T-cell (primary cell): ENCODE data around the gene TIMP2. TPM values are rescaled to one million over a fixed set of nuclear protein-coding genes. Genes with fewer than 3 reads are reported as not detected.

Experiments
- ATAC-seq, 4 experiments: fragments of 200-7000 bp in 3 of 4; fragments of 150-1000 bp in 1 of 4; cut with Tn5 transposase; replicated peaks in 1 of 4; 1 replicate in 3 of 4; 2 replicates in 1 of 4; pipeline ENCODE4 v1.10.0; 2021; ENCODE audit warnings: moderate library complexity in 3 of 4, mild to moderate bottlenecking in 2 of 4, moderate number of reproducible peaks in 1 of 4
- CTCF ChIA-PET, 2 donors: fragments of 300-600 bp; sonication (Branson Sonifier 250); formaldehyde crosslinking; loops; one replicate each; lab custom pipeline; 2022; ENCODE audit warnings: antibody characterized with exemption in 2 of 2; lab: Charles Lee
- POLR2A ChIA-PET, 2 donors: fragments of 300-600 bp; sonication (Branson Sonifier 250); formaldehyde crosslinking; loops; one replicate each; lab custom pipeline; 2022; ENCODE audit warnings: antibody characterized with exemption in 2 of 2; lab: Charles Lee
- DNase-seq, 35 experiments: peaks; one replicate each; pipeline versions ENCODE4 v3.0.0 to v3.0.0-alpha.2; 2013 to 2023
- H3K27ac ChIP-seq: one replicate; pipeline ENCODE4 v1.5.1; 2013; ENCODE audit warnings: low read length
- H3K27me3 ChIP-seq, 2 experiments: replicated peaks in 1 of 2; 1 replicate in 1 of 2; 2 replicates in 1 of 2; pipeline versions ENCODE4 v1.6.1 to v1.7.0; 2013; ENCODE audit warnings: low read length in 1 of 2, mixed read lengths in 1 of 2; ENCODE audit not compliant: control insufficient read depth in 2 of 2, insufficient read depth in 2 of 2; ENCODE audit errors: extremely low read depth in 1 of 2
- H3K36me3 ChIP-seq, 2 donors: 1 replicate in 1 of 2; 2 replicates in 1 of 2; pipeline versions ENCODE4 v1.6.1 to v1.7.0; 2013; ENCODE audit warnings: low read length in 1 of 2; ENCODE audit not compliant: control insufficient read depth in 2 of 2, insufficient read depth in 1 of 2; ENCODE audit errors: extremely low read depth in 1 of 2
- H3K4me1 ChIP-seq, 2 experiments: 1 replicate in 1 of 2; 2 replicates in 1 of 2; pipeline versions ENCODE4 v1.6.1 to v1.7.0; 2013; ENCODE audit warnings: low read length in 2 of 2, mixed read lengths in 1 of 2; ENCODE audit not compliant: insufficient read depth in 2 of 2, control insufficient read depth in 1 of 2; ENCODE audit errors: extremely low read depth in 1 of 2
- H3K4me3 ChIP-seq, 2 donors: 1 replicate in 1 of 2; 2 replicates in 1 of 2; pipeline versions ENCODE4 v1.5.1 to v1.7.0; 2013; ENCODE audit warnings: mild to moderate bottlenecking in 2 of 2, low read length in 1 of 2, moderate library complexity in 1 of 2; ENCODE audit not compliant: control insufficient read depth in 1 of 2; ENCODE audit errors: extremely low read depth in 1 of 2
- H3K9me3 ChIP-seq: 2 replicates; pipeline ENCODE4 v1.7.0; 2013
- H3K27ac Mint-ChIP-seq, 2 donors: one replicate each; pipeline ENCODE4 v1.8.0; 2020 to 2021; ENCODE audit warnings: mild to moderate bottlenecking in 2 of 2, mixed read lengths in 2 of 2
- H3K27me3 Mint-ChIP-seq, 2 donors: one replicate each; pipeline ENCODE4 v1.8.0; 2021 to 2022; ENCODE audit warnings: mixed read lengths in 2 of 2
- H3K36me3 Mint-ChIP-seq: one replicate; pipeline ENCODE4 v1.8.0; 2021; ENCODE audit warnings: mixed read lengths
- H3K4me1 Mint-ChIP-seq, 3 donors: one replicate each; pipeline ENCODE4 v1.8.0; 2020 to 2022; ENCODE audit warnings: mixed read lengths in 3 of 3, mild to moderate bottlenecking in 1 of 3
- H3K4me3 Mint-ChIP-seq, 3 donors: one replicate each; pipeline ENCODE4 v1.8.0; 2020 to 2022; ENCODE audit warnings: mild to moderate bottlenecking in 3 of 3, mixed read lengths in 3 of 3, moderate library complexity in 3 of 3
- H3K9me3 Mint-ChIP-seq, 3 donors: one replicate each; pipeline ENCODE4 v1.8.0; 2020 to 2022; ENCODE audit warnings: mixed read lengths in 3 of 3
- WGBS: methylation state at CpG from one replicate; pipeline ENCODE4 v1.1.5; 2013; ENCODE audit warnings: missing lambda C conversion rate; ENCODE audit not compliant: insufficient coverage; 5-methylcytosine and 5-hydroxymethylcytosine counted together
- total RNA-seq, 35 experiments: library from RNA in 6 of 35; stranded (reverse) in 6 of 35; fragments of 120-200 nt in 1 of 35; gene quantifications; one replicate each; pipeline versions ENCODE4 v1.2.1 to v1.2.4 and lab custom pipeline; 2013 to 2026

TIMP2 gene
- total RNA-seq, 5 donors from 2014 or later (not counting 1 experiment from before 2014, with no cell fraction given) = 5.1 to 6.7 (median 6.5) TPM

GRCh38 chr17:78895322-78895721, 29.9 kb downstream of the TIMP2 start:
- CTCF ChIA-PET = no interaction called here
- Mint-ChIP-seq H3K4me3 (no peak overlapping the region), H3K9me3 (no peaks in the 10 kb centered on the region), H3K27ac (no peak overlapping the region), H3K4me1 (peaks cover 23 to 24% (median 23%) of the 10 kb centered on the region in 3 donors), H3K27me3 (no peaks in the 10 kb centered on the region), H3K36me3 (no peaks in the 10 kb centered on the region)
- Histone ChIP-seq H3K4me3 (no peak overlapping the region), H3K36me3 (peaks cover 0 to 5% of the 10 kb centered on the region in 2 donors), H3K27me3 (peaks cover 0 to 24% of the 10 kb centered on the region in 2 experiments), H3K27ac (no peak overlapping the region), H3K9me3 (no peaks in the 10 kb centered on the region), H3K4me1 (peaks cover 2 to 20% of the 10 kb centered on the region in 2 experiments)
- ATAC-seq = no peak
- no CpG with 5 or more reads among the region's 5 CpGs for WGBS
- no peak for DNase-seq
- POLR2A ChIA-PET = no interaction called here

GRCh38 chr17:78893684-78894083, 31.5 kb downstream of the TIMP2 start:
- Mint-ChIP-seq H3K4me3 (no peak overlapping the region), H3K36me3 (no peaks in the 10 kb centered on the region), H3K9me3 (no peaks in the 10 kb centered on the region), H3K4me1 (peaks cover 34 to 38% (median 35%) of the 10 kb centered on the region in 3 donors), H3K27ac (no peak overlapping the region), H3K27me3 (no peaks in the 10 kb centered on the region)
- 78% methylated on average over 4 of the region's 4 CpGs for WGBS
- Histone ChIP-seq H3K4me3 (no peak overlapping the region), H3K27me3 (peaks cover 0 to 19% of the 10 kb centered on the region in 2 experiments), H3K4me1 (peaks cover 4 to 36% of the 10 kb centered on the region in 2 experiments), H3K27ac (no peak overlapping the region), H3K9me3 (no peaks in the 10 kb centered on the region), H3K36me3 (peaks cover 0 to 5% of the 10 kb centered on the region in 2 donors)
- DNase-seq = no peak
- ChIA-PET CTCF (interaction anchor here in 1 of 2 donors (0.5 kb wide), 1 partner anchor 28 kb away, joined by 3 read pairs; no protein-coding TSS in a partner anchor), POLR2A (no interaction called here)
- ATAC-seq = no peak

GRCh38 chr17:78892936-78893379, 32.2 kb downstream of the TIMP2 start:
- no peak for ATAC-seq
- Histone ChIP-seq H3K27ac (no peak overlapping the region), H3K4me1 (peaks cover 4 to 39% of the 10 kb centered on the region in 2 experiments), H3K9me3 (no peaks in the 10 kb centered on the region), H3K36me3 (peaks cover 0 to 5% of the 10 kb centered on the region in 2 donors), H3K4me3 (no peak overlapping the region), H3K27me3 (peaks cover 0 to 19% of the 10 kb centered on the region in 2 experiments)
- Mint-ChIP-seq H3K4me1 (peaks cover 37 to 40% (median 37%) of the 10 kb centered on the region in 3 donors), H3K27me3 (no peaks in the 10 kb centered on the region), H3K4me3 (no peak overlapping the region), H3K27ac (peak overlapping the region in 1 of 2 donors; percentile 34), H3K36me3 (no peaks in the 10 kb centered on the region), H3K9me3 (no peaks in the 10 kb centered on the region)
- CTCF ChIA-PET = interaction anchor here in 1 of 2 donors (0.5 kb wide), 1 partner anchor 27 kb away, joined by 3 read pairs; no protein-coding TSS in a partner anchor
- POLR2A ChIA-PET = no interaction called here
- no peak for DNase-seq
- 90% methylated on average over 4 of the region's 6 CpGs for WGBS

- H3K27me3 Mint-ChIP-seq = no peaks in the 10 kb centered on the region
- DNase-seq = no peak
- H3K36me3 Mint-ChIP-seq = no peaks in the 10 kb centered on the region
- Histone ChIP-seq H3K9me3 (no peaks in the 10 kb centered on the region), H3K27me3 (peaks cover 0 to 15% of the 10 kb centered on the region in 2 experiments), H3K4me3 (no peak overlapping the region), H3K4me1 (peaks cover 4 to 39% of the 10 kb centered on the region in 2 experiments), H3K27ac (no peak overlapping the region), H3K36me3 (peaks cover 0 to 5% of the 10 kb centered on the region in 2 donors)
- peaks cover 37 to 40% (median 37%) of the 10 kb centered on the region in 3 donors for H3K4me1 Mint-ChIP-seq
- no peak for ATAC-seq
- peak overlapping the region in 1 of 2 donors; percentile 34 for H3K27ac Mint-ChIP-seq
- no peak overlapping the region for H3K4me3 Mint-ChIP-seq
- H3K9me3 Mint-ChIP-seq = no peaks in the 10 kb centered on the region
- 40% methylated on average over 1 of the region's 5 CpGs for WGBS
- ChIA-PET POLR2A (no interaction called here), CTCF (no interaction called here)
These were observed 32.7 kb downstream of the TIMP2 start for GRCh38 chr17:78892520-78892919.

GRCh38 chr17:78892062-78892456, 33.1 kb downstream of the TIMP2 start:
- ChIA-PET POLR2A (no interaction called here), CTCF (no interaction called here)
- Mint-ChIP-seq H3K4me3 (peak overlapping the region in 1 of 3 donors; percentile 49), H3K36me3 (no peaks in the 10 kb centered on the region), H3K27me3 (no peaks in the 10 kb centered on the region), H3K9me3 (no peaks in the 10 kb centered on the region), H3K4me1 (peaks cover 37 to 40% (median 37%) of the 10 kb centered on the region in 3 donors), H3K27ac (peak overlapping the region; percentile 36 to 97)
- Histone ChIP-seq H3K27me3 (peaks cover 0 to 14% of the 10 kb centered on the region in 2 experiments), H3K4me1 (peaks cover 4 to 39% of the 10 kb centered on the region in 2 experiments), H3K4me3 (no peak overlapping the region), H3K27ac (no peak overlapping the region), H3K9me3 (no peaks in the 10 kb centered on the region), H3K36me3 (peaks cover 0 to 5% of the 10 kb centered on the region in 2 donors)
- 89% methylated on average over 10 of the region's 14 CpGs for WGBS
- no peak for ATAC-seq
- DNase-seq = no peak

GRCh38 chr17:78891406-78892061, 33.7 kb downstream of the TIMP2 start:
- POLR2A ChIA-PET = interaction anchor here in 1 of 2 donors (0.6 kb wide), 2 partner anchors 11 to 510 kb away, joined by 3 to 4 read pairs; no protein-coding TSS in a partner anchor
- CTCF ChIA-PET = no interaction called here
- peaks cover 4 to 39% of the 10 kb centered on the region in 2 experiments for H3K4me1 ChIP-seq
- H3K9me3 Mint-ChIP-seq = no peaks in the 10 kb centered on the region
- WGBS = 82% methylated on average over 16 of the region's 21 CpGs
- no peaks in the 10 kb centered on the region for H3K9me3 ChIP-seq
- peak overlapping the region; percentile 87 to 97 for H3K27ac Mint-ChIP-seq
- peak overlapping the region in 1 of 3 donors; percentile 49 for H3K4me3 Mint-ChIP-seq
- H3K4me1 Mint-ChIP-seq = peaks cover 37 to 40% (median 37%) of the 10 kb centered on the region in 3 donors
- H3K36me3 ChIP-seq = peaks cover 0 to 5% of the 10 kb centered on the region in 2 donors
- H3K27ac ChIP-seq = peak overlapping the region; percentile 69
- H3K36me3 Mint-ChIP-seq = no peaks in the 10 kb centered on the region
- ATAC-seq (no peak), DNase-seq (no peak)
- no peak overlapping the region for H3K4me3 ChIP-seq
- H3K27me3 ChIP-seq = peaks cover 0 to 14% of the 10 kb centered on the region in 2 experiments
- no peaks in the 10 kb centered on the region for H3K27me3 Mint-ChIP-seq
